ENCODE measurements around the gene MAP3K21. TPM values are rescaled to one million over a fixed set of nuclear protein-coding genes. Genes with fewer than 3 reads are reported as not detected.

The MAP3K21 gene
- polyA plus RNA-seq, 1 donor from 2014 or later, result 3.7 TPM

DNA sequence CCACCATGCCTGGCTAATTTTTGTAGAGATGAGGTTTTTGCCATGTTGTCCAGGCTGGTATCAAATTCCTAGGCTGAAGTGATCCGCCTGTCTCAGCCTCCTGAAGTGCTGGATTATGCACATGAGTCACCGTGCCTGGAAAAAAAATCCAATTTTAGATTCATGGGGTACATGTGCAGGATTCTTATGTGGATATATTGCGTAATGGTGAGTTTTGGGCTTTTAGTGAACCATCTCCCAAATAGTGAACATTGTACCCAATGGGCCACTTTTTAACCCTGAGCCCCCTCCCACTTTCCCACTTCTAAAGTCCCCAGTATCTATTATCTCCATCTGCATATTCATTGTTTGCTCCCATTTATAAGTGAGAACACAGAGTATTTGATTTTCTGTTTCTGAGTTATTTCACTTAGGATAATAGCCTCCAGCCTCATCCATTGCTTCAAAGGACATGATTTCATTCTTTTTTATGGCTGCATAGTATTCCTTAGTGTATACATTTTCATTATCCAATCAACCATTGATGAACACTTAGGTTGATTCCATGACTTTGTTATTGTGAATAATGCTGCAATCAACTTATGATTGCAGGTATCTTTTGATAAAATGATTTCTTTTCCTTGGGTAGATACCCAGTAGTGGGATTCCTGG lies 104.4 kb downstream of the MAP3K21 start:
- no peak overlapping the region for H3K4me2 ChIP-seq (ENCODE audit: low read length)
- no peaks in the 10 kb centered on the region for H3F3A ChIP-seq (ENCODE audit: insufficient read depth, low read length, poor library complexity, severe bottlenecking)
- H3K9me3 ChIP-seq (ENCODE audit: low read length), result no peaks in the 10 kb centered on the region
- no peak overlapping the region for H3K9ac ChIP-seq (ENCODE audit: low read length)
- H3K79me2 ChIP-seq (replicated peaks; ENCODE audit: insufficient read depth, low read length), result no peaks in the 10 kb centered on the region
- no peak overlapping the region for H2AFZ ChIP-seq (ENCODE audit: low read depth, low read length)
- H3K4me3 ChIP-seq (ENCODE audit: low read length), result no peak overlapping the region
- no peaks in the 10 kb centered on the region for H4K20me1 ChIP-seq (ENCODE audit: insufficient read depth)
- H3K9me2 ChIP-seq (ENCODE audit: insufficient read depth, low read length), result no peaks in the 10 kb centered on the region
- no peaks in the 10 kb centered on the region for H3K27me3 ChIP-seq (ENCODE audit: insufficient read depth, low read depth, low read length)
- H3K27ac ChIP-seq (ENCODE audit: low read length), result no peak overlapping the region
- TF ChIP-seq, protein P1, sequence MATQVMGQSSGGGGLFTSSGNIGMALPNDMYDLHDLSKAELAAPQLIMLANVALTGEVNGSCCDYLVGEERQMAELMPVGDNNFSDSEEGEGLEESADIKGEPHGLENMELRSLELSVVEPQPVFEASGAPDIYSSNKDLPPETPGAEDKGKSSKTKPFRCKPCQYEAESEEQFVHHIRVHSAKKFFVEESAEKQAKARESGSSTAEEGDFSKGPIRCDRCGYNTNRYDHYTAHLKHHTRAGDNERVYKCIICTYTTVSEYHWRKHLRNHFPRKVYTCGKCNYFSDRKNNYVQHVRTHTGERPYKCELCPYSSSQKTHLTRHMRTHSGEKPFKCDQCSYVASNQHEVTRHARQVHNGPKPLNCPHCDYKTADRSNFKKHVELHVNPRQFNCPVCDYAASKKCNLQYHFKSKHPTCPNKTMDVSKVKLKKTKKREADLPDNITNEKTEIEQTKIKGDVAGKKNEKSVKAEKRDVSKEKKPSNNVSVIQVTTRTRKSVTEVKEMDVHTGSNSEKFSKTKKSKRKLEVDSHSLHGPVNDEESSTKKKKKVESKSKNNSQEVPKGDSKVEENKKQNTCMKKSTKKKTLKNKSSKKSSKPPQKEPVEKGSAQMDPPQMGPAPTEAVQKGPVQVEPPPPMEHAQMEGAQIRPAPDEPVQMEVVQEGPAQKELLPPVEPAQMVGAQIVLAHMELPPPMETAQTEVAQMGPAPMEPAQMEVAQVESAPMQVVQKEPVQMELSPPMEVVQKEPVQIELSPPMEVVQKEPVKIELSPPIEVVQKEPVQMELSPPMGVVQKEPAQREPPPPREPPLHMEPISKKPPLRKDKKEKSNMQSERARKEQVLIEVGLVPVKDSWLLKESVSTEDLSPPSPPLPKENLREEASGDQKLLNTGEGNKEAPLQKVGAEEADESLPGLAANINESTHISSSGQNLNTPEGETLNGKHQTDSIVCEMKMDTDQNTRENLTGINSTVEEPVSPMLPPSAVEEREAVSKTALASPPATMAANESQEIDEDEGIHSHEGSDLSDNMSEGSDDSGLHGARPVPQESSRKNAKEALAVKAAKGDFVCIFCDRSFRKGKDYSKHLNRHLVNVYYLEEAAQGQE (IDR thresholded peaks at IDR 0.05; ENCODE audit: borderline replicate concordance), result no peak
- H3K36me3 ChIP-seq (ENCODE audit: insufficient read depth, low read length), result no peaks in the 10 kb centered on the region

DNA sequence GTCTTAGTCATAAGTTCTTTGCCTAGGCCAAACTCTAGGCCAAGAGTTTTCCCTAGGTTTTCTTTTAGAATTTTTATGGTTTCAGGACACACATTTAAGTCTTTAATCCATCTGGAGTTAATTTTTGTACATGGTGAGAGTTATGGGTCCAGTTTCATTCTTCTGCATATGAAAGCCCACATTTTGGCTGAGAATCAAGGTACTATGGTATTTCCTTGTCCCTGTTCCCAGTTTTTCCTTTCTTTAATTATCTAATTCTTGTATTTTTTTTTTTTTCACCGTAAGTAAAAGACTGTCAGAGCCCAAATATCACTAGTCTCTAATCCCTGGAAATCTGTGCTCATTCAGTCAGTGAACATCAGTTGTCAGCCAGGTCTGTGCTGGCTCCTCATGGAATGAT lies 105.4 kb downstream of the MAP3K21 start:
- H3F3A ChIP-seq (ENCODE audit: insufficient read depth, low read length, poor library complexity, severe bottlenecking), result no peaks in the 10 kb centered on the region
- no peaks in the 10 kb centered on the region for H3K79me2 ChIP-seq (replicated peaks; ENCODE audit: insufficient read depth, low read length)
- H2AFZ ChIP-seq (ENCODE audit: low read depth, low read length), result no peak overlapping the region
- peak overlapping the region; percentile 29 for H3K27ac ChIP-seq (ENCODE audit: low read length)
- no peaks in the 10 kb centered on the region for H3K27me3 ChIP-seq (ENCODE audit: insufficient read depth, low read depth, low read length)
- H3K36me3 ChIP-seq (ENCODE audit: insufficient read depth, low read length), result no peaks in the 10 kb centered on the region
- H4K20me1 ChIP-seq (ENCODE audit: insufficient read depth), result no peaks in the 10 kb centered on the region
- H3K4me2 ChIP-seq (ENCODE audit: low read length), result no peak overlapping the region
- TF ChIP-seq MXI1 (conservative IDR thresholded peaks at IDR 0.05; ENCODE audit: poor library complexity, severe bottlenecking) (no peak), POLR2AphosphoS5 (IDR thresholded peaks at IDR 0.05) (peak; percentile 25)
- no peak overlapping the region for H3K9ac ChIP-seq (ENCODE audit: low read length)
- no peaks in the 10 kb centered on the region for H3K9me3 ChIP-seq (ENCODE audit: low read length)
- H3K4me3 ChIP-seq (ENCODE audit: low read length), result no peak overlapping the region
- H3K9me2 ChIP-seq (ENCODE audit: insufficient read depth, low read length), result no peaks in the 10 kb centered on the region

DNA sequence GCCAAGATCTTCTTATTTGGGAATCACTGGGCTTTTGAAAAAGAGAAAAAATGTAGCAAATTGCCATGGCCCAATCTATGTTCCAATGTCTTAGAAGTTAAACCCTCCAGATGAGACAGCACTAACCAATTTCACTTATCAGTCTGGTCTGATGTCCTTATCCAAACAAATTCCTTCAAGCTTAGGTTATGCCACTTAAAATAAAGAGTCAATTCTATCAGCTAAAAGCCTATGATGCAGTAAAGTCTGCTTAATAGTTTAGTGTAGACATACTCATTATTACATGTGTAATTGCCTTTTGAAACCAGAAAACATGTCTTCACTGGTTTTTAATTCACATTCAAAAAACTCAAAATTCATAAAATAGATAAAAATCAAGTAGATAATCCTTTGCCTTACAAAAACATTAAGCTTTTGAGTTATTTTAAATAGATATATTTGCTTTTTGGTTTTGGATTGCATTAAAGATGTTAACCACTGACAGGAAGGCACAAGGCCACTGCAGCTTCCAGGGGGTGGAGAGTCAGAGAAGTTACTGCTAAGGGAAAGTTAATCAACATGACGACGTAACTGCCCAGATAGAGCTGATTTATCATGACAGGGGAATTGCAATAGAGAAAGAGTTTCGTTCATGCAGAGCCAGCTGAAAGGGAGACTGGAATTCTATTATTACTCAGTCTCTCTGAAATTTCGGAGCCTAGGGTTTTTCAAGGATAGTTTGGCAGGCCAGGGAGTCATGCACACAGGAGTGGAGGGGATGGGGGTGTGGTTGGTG lies 106.1 kb downstream of the MAP3K21 start:
- no peaks in the 10 kb centered on the region for H3K36me3 ChIP-seq (ENCODE audit: insufficient read depth, low read length)
- no peak overlapping the region for H3K9ac ChIP-seq (ENCODE audit: low read length)
- no peak overlapping the region for H2AFZ ChIP-seq (ENCODE audit: low read depth, low read length)
- no peaks in the 10 kb centered on the region for H3K9me2 ChIP-seq (ENCODE audit: insufficient read depth, low read length)
- no peaks in the 10 kb centered on the region for H3K27me3 ChIP-seq (ENCODE audit: insufficient read depth, low read depth, low read length)
- TF ChIP-seq SMC3 (conservative IDR thresholded peaks at IDR 0.05; ENCODE audit: poor library complexity) (no peak), POLR2AphosphoS5 (IDR thresholded peaks at IDR 0.05) (no peak), MXI1 (conservative IDR thresholded peaks at IDR 0.05; ENCODE audit: poor library complexity, severe bottlenecking) (no peak), EP300 (conservative IDR thresholded peaks at IDR 0.05; ENCODE audit: poor library complexity, severe bottlenecking) (no peak)
- no peak overlapping the region for H3K4me2 ChIP-seq (ENCODE audit: low read length)
- no peaks in the 10 kb centered on the region for H4K20me1 ChIP-seq (ENCODE audit: insufficient read depth)
- H3K79me2 ChIP-seq (replicated peaks; ENCODE audit: insufficient read depth, low read length), result no peaks in the 10 kb centered on the region
- H3K27ac ChIP-seq (ENCODE audit: low read length), result peak overlapping the region; percentile 29
- H3K4me3 ChIP-seq (ENCODE audit: low read length), result no peak overlapping the region
- H3F3A ChIP-seq (ENCODE audit: insufficient read depth, low read length, poor library complexity, severe bottlenecking), result no peaks in the 10 kb centered on the region
- H3K9me3 ChIP-seq (ENCODE audit: low read length), result no peaks in the 10 kb centered on the region

Other genes starting within 250 kb of the MAP3K21 start
- 17.2 and 19.3 TPM in 2 replicates for gene PCNX2, start 32.0 kb upstream of the MAP3K21 start, polyA plus RNA-seq

Data from neural cell (in vitro differentiated cells).